H1 (cell line): ENCODE measurements around the gene OR13J1. TPM values are rescaled to one million over a fixed set of nuclear protein-coding genes. Genes with fewer than 3 reads are reported as not detected.

Experiments
- CTCF ChIA-PET: fragments of 300-600 bp; sonication (Branson Sonifier 250); formaldehyde crosslinking; loops from one replicate; lab custom pipeline; 2021; ENCODE audit not compliant: partially characterized antibody; lab: Charles Lee
- POLR2A ChIA-PET: fragments of 300-600 bp; sonication (Branson Sonifier 250); formaldehyde crosslinking; loops from one replicate; lab custom pipeline; 2021; ENCODE audit warnings: inconsistent platforms; ENCODE audit not compliant: partially characterized antibody; lab: Charles Lee
- DNase-seq, 2 experiments: peaks; one replicate each; pipeline versions ENCODE4 v3.0.0 to v3.0.0-alpha.2; 2010 to 2022; ENCODE audit warnings: low spot score in 2 of 2, low read depth in 1 of 2, mixed read lengths in 1 of 2
- FAIRE-seq: peaks from 2 replicates; lab custom pipeline; 2011; peaks lifted over from hg19 to GRCh38; lab: Jason Lieb, UNC
- H2AFZ ChIP-seq: 2 replicates; pipeline ENCODE4 v1.8.1; 2012; ENCODE audit warnings: low read length, inconsistent platforms
- H2AK5ac ChIP-seq: 2 replicates; pipeline ENCODE4 v1.6.1; 2013; ENCODE audit warnings: low read depth, low read length
- H2BK120ac ChIP-seq: replicated peaks from 2 replicates; pipeline ENCODE3; 2013; ENCODE audit warnings: low read depth, low read length, inconsistent platforms
- H2BK12ac ChIP-seq: 2 replicates; pipeline ENCODE4 v1.6.1; 2013; ENCODE audit warnings: low read depth, low read length
- H2BK15ac ChIP-seq: 2 replicates; pipeline ENCODE4 v1.6.1; 2013; ENCODE audit warnings: low read length
- H2BK20ac ChIP-seq: 2 replicates; pipeline ENCODE4 v1.6.1; 2013; ENCODE audit warnings: low read length
- H2BK5ac ChIP-seq: 2 replicates; pipeline ENCODE4 v1.6.1; 2013; ENCODE audit warnings: low read depth, low read length
- H3K14ac ChIP-seq: 2 replicates; pipeline ENCODE4 v1.6.1; 2013; ENCODE audit warnings: inconsistent platforms; ENCODE audit not compliant: insufficient read length
- H3K18ac ChIP-seq: 2 replicates; pipeline ENCODE4 v1.6.1; 2013; ENCODE audit warnings: low read length; ENCODE audit errors: extremely low read depth
- H3K23ac ChIP-seq: 2 replicates; pipeline ENCODE4 v1.6.1; 2013; ENCODE audit warnings: inconsistent platforms; ENCODE audit not compliant: insufficient read length
- H3K23me2 ChIP-seq: 2 replicates; pipeline ENCODE4 v1.6.1; 2013; ENCODE audit warnings: low read depth, low read length
- H3K27ac ChIP-seq: 2 replicates; pipeline ENCODE4 v1.6.1; 2011; ENCODE audit warnings: low read depth, low read length, inconsistent platforms
- H3K27me3 ChIP-seq, 4 experiments: replicated peaks in 1 of 4; 1 replicate in 1 of 4; 2 replicates in 3 of 4; pipeline versions ENCODE4 v1.6.1 to v1.8.1; 2011 to 2013; ENCODE audit warnings: low read length in 3 of 4, mild to moderate bottlenecking in 3 of 4, inconsistent platforms in 2 of 4, mixed read lengths in 2 of 4, moderate library complexity in 1 of 4; ENCODE audit not compliant: control insufficient read depth in 3 of 4, insufficient read depth in 3 of 4; ENCODE audit errors: extremely low read depth in 1 of 4
- H3K36me3 ChIP-seq, 4 experiments: 2 replicates each; pipeline versions ENCODE4 v1.6.1 to v1.8.1; 2011 to 2013; ENCODE audit warnings: mild to moderate bottlenecking in 4 of 4, low read length in 3 of 4, moderate library complexity in 2 of 4, control low read depth in 1 of 4, inconsistent platforms in 1 of 4; ENCODE audit not compliant: insufficient read depth in 4 of 4, control insufficient read depth in 2 of 4
- H3K4ac ChIP-seq: replicated peaks from 2 replicates; pipeline ENCODE3; 2013; ENCODE audit warnings: low read length, low read depth, mixed read lengths, inconsistent platforms; ENCODE audit not compliant: insufficient read length
- H3K4me1 ChIP-seq, 4 experiments: replicated peaks in 1 of 4; 1 replicate in 1 of 4; 2 replicates in 3 of 4; pipeline versions ENCODE4 v1.6.1 to v1.8.1; 2011 to 2013; ENCODE audit warnings: low read length in 3 of 4, inconsistent platforms in 2 of 4, mixed read lengths in 1 of 4; ENCODE audit not compliant: insufficient read depth in 4 of 4, control insufficient read depth in 3 of 4
- H3K4me2 ChIP-seq, 2 experiments: 2 replicates each; pipeline versions ENCODE4 v1.6.1 to v1.8.1; 2011 to 2013; ENCODE audit warnings: low read depth in 2 of 2, low read length in 2 of 2, control low read depth in 1 of 2, inconsistent platforms in 1 of 2, mild to moderate bottlenecking in 1 of 2; ENCODE audit not compliant: insufficient read depth in 1 of 2
- H3K4me3 ChIP-seq, 4 experiments: fragments of 200-600, 300-600 bp in 1 of 4; sonication (generic), shearing (Covaris generic), sonication (Bioruptor Twin) in 1 of 4; 2 replicates each; pipeline versions ENCODE4 v1.5.1 to v1.8.1; 2011 to 2016; ENCODE audit warnings: low read length in 4 of 4, low read depth in 3 of 4, control low read depth in 2 of 4, inconsistent platforms in 2 of 4, mild to moderate bottlenecking in 2 of 4, mixed read lengths in 1 of 4, moderate library complexity in 1 of 4; ENCODE audit not compliant: insufficient read depth in 2 of 4; ENCODE audit errors: extremely low read depth in 1 of 4
- H3K56ac ChIP-seq: replicated peaks from 2 replicates; pipeline ENCODE3; 2013; ENCODE audit warnings: low read depth, mild to moderate bottlenecking, mixed read lengths, low read length, inconsistent platforms; ENCODE audit not compliant: insufficient read length
- H3K79me1 ChIP-seq: 2 replicates; pipeline ENCODE4 v1.6.1; 2013; ENCODE audit warnings: low read depth, low read length, control low read depth
- H3K79me2 ChIP-seq, 2 experiments: 2 replicates each; pipeline versions ENCODE4 v1.6.1 to v1.8.1; 2012 to 2013; ENCODE audit warnings: low read length in 2 of 2, mild to moderate bottlenecking in 2 of 2, inconsistent platforms in 1 of 2; ENCODE audit not compliant: insufficient read depth in 2 of 2, control insufficient read depth in 1 of 2
- H3K9ac ChIP-seq, 4 experiments: replicated peaks in 1 of 4; 1 replicate in 1 of 4; 2 replicates in 3 of 4; pipeline versions ENCODE4 v1.6.1 to v1.8.1; 2011 to 2013; ENCODE audit warnings: low read depth in 3 of 4, low read length in 3 of 4, control low read depth in 2 of 4, mild to moderate bottlenecking in 2 of 4, moderate library complexity in 2 of 4, inconsistent platforms in 1 of 4; ENCODE audit errors: extremely low read depth in 1 of 4
- H3K9me3 ChIP-seq, 2 experiments: 2 replicates each; pipeline versions ENCODE4 v1.6.1 to v1.8.1; 2012 to 2013; ENCODE audit warnings: mild to moderate bottlenecking in 2 of 2, moderate library complexity in 2 of 2, control low read depth in 1 of 2, inconsistent platforms in 1 of 2, low read depth in 1 of 2, low read length in 1 of 2, mixed read lengths in 1 of 2; ENCODE audit not compliant: insufficient read depth in 2 of 2
- H4K20me1 ChIP-seq, 2 experiments: replicated peaks in 1 of 2; 2 replicates each; pipeline versions ENCODE3 to v1.8.1; 2011 to 2013; ENCODE audit warnings: inconsistent platforms in 2 of 2, low read length in 2 of 2, mild to moderate bottlenecking in 1 of 2; ENCODE audit not compliant: insufficient read depth in 2 of 2, control insufficient read depth in 1 of 2
- H4K5ac ChIP-seq: 2 replicates; pipeline ENCODE4 v1.6.1; 2013; ENCODE audit warnings: low read length, low read depth, mixed read lengths, inconsistent platforms; ENCODE audit not compliant: insufficient read length
- H4K8ac ChIP-seq: 2 replicates; pipeline ENCODE4 v1.8.0; 2013; ENCODE audit warnings: mild to moderate bottlenecking, moderate library complexity, low read length, inconsistent platforms; ENCODE audit not compliant: insufficient read depth; ENCODE audit errors: extremely low read depth
- H4K91ac ChIP-seq: replicated peaks from 2 replicates; pipeline ENCODE3; 2013; ENCODE audit warnings: low read length, mixed read lengths, inconsistent platforms; ENCODE audit not compliant: insufficient read length
- ATF3 ChIP-seq: IDR thresholded peaks from 2 replicates; pipeline ENCODE4 v1.6.1; 2011; ENCODE audit warnings: low read depth, mild to moderate bottlenecking, low read length; ENCODE audit not compliant: insufficient read depth
- CBX8 ChIP-seq: fragments of 300-800, 300-1000 bp; sonication (generic); IDR thresholded peaks from 2 replicates; pipeline ENCODE4 v1.7.1; 2016; ENCODE audit warnings: low read depth, low read length, borderline replicate concordance
- EP300 ChIP-seq, 2 experiments: IDR thresholded peaks; 1 replicate in 1 of 2; 2 replicates in 1 of 2; pipeline ENCODE4 v1.6.1; 2011 to 2012; ENCODE audit warnings: low read depth in 2 of 2, low read length in 2 of 2, mild to moderate bottlenecking in 2 of 2, borderline replicate concordance in 1 of 2, inconsistent platforms in 1 of 2, moderate library complexity in 1 of 2
- HDAC6 ChIP-seq: IDR thresholded peaks from one replicate; pipeline ENCODE4 v1.7.1; 2012; ENCODE audit warnings: low read depth, mild to moderate bottlenecking, inconsistent platforms, low read length, moderate library complexity
- KDM1A ChIP-seq: fragments of 200-600, 300-600 bp; sonication (generic); IDR thresholded peaks from 2 replicates; pipeline ENCODE4 v1.7.1; 2016; ENCODE audit warnings: mild to moderate bottlenecking, low read length, borderline replicate concordance
- SP4 ChIP-seq: IDR thresholded peaks from 2 replicates; pipeline ENCODE4 v1.6.1; 2012; ENCODE audit warnings: low read length, inconsistent platforms
- USF2 ChIP-seq: IDR thresholded peaks from 2 replicates; pipeline ENCODE4 v1.6.1; 2011; ENCODE audit warnings: low read length, improper control_type of control experiment
- WGBS, 2 experiments: shearing (Covaris generic) in 1 of 2; methylation state at CpG; one replicate each; pipeline versions ENCODE4 v1.1.6 to v1.1.7; 2013 to 2015; ENCODE audit warnings: low lambda C conversion rate in 2 of 2, mixed read lengths in 2 of 2, inconsistent platforms in 1 of 2, low coverage in 1 of 2, missing lambda C conversion rate in 1 of 2; ENCODE audit not compliant: insufficient replicate concordance in 2 of 2, insufficient coverage in 1 of 2, insufficient read length in 1 of 2; ENCODE audit errors: extremely low coverage in 1 of 2, missing lambda C conversion rate in 1 of 2; 5-methylcytosine and 5-hydroxymethylcytosine counted together
- polyA plus RNA-seq, 7 experiments: library from polyadenylated mRNA; depleted of rRNA in 3 of 7; stranded (reverse) in 5 of 7; unstranded in 2 of 7; fragments of >200 nt in 5 of 7; fragments of 200-250 nt in 2 of 7; gene quantifications; 1 replicate in 5 of 7; 2 replicates in 1 of 7; 4 replicates in 1 of 7; pipeline versions ENCODE4 v1.2.1 to v1.2.3, GENCODE V29; 2011 to 2013; ENCODE audit warnings: missing spikeins in 2 of 7, mixed read lengths in 2 of 7
- total RNA-seq: library from RNA; stranded (reverse); fragmentation: NEBNext Ultra II Directional; extraction: Animal tissue kit (Norgen Biotek cat#: 25700); gene quantifications from 2 replicates; pipeline ENCODE4 v1.2.1, GENCODE V29; 2021

Gene OR13J1
- total and polyA plus RNA-seq, 2 of the 8 experiments (the other 6 are each of a cell fraction or from before 2014, with no cell fraction given), result not detected

GRCh38 chr9:35869621-35870216 lies 482 bp downstream of the OR13J1 start:
- peaks cover 0 to 3% (median 0%) of the 10 kb centered on the region in 4 experiments; a peak in 1 of 7 replicates for H3K27me3 ChIP-seq
- H3K18ac ChIP-seq, result 0 out of 2 replicates have a peak overlapping the region, but pooled peaks have one; percentile 24
- no peak overlapping the region for H3K4me2 ChIP-seq
- peak overlapping the region; percentile 88 for H4K91ac ChIP-seq
- DNase-seq (no peak), FAIRE-seq (no peak)
- no peak overlapping the region for H4K5ac ChIP-seq
- H2BK15ac ChIP-seq, result peak overlapping the region; percentile 25; the same call in 1 of the 2 replicates
- H2BK5ac ChIP-seq, result peak overlapping the region; percentile 63
- no peaks in the 10 kb centered on the region; a peak in 1 of 4 replicates for H3K9me3 ChIP-seq
- no peak for TF ChIP-seq ATF3
- no peak for TF ChIP-seq USF2
- no peak for TF ChIP-seq EP300 (IDR thresholded peaks at IDR 0.05; ENCODE audit: borderline replicate concordance in 1 of 2, low read depth in 2 of 2, low read length in 2 of 2)
- no peak for TF ChIP-seq KDM1A
- TF ChIP-seq CBX8, result no peak
- no peak for TF ChIP-seq HDAC6
- TF ChIP-seq SP4, result no peak
- H4K20me1 ChIP-seq, result peaks cover 0 to 3% of the 10 kb centered on the region in 2 experiments
- H3K27ac ChIP-seq, result no peak overlapping the region
- no peak overlapping the region for H2AFZ ChIP-seq
- H3K9ac ChIP-seq, result no peak overlapping the region
- H3K23me2 ChIP-seq, result no peaks in the 10 kb centered on the region
- peak overlapping the region; percentile 65 for H2AK5ac ChIP-seq
- no peak overlapping the region for H2BK20ac ChIP-seq
- no peaks in the 10 kb centered on the region for H3K36me3 ChIP-seq
- H2BK120ac ChIP-seq, result no peak overlapping the region
- no peak overlapping the region for H3K4me3 ChIP-seq
- ChIA-PET CTCF (interaction anchor here (1.5 to 2.1 kb wide), 3 partner anchors 11 to 80 kb away, joined by 4 to 7 read pairs (median 6); no protein-coding TSS in a partner anchor), POLR2A (interaction anchor here (1.8 to 2.9 kb wide), 2 partner anchors 9 to 12 kb away, joined by 5 to 14 read pairs; no protein-coding TSS in a partner anchor)
- H3K79me2 ChIP-seq, result no peaks in the 10 kb centered on the region
- H3K23ac ChIP-seq, result no peak overlapping the region
- peak overlapping the region; percentile 44 for H3K4ac ChIP-seq
- H4K8ac ChIP-seq, result no peak overlapping the region
- H3K79me1 ChIP-seq, result no peaks in the 10 kb centered on the region
- no peak overlapping the region for H3K14ac ChIP-seq
- peak overlapping the region; percentile 94 for H2BK12ac ChIP-seq
- WGBS, 2 experiments, result 94% methylated on average over 19 of the region's 19 CpGs; no CpG with 5 or more reads in 1 of the 2 experiments
- H3K4me1 ChIP-seq, result peaks cover 0 to 8% (median 6%) of the 10 kb centered on the region in 4 experiments; a peak in 6 of 7 replicates
- H3K56ac ChIP-seq, result no peak overlapping the region
